Measurements from ENCODE around the gene PSMA1. TPM values are rescaled to one million over a fixed set of nuclear protein-coding genes. Genes with fewer than 3 reads are reported as not detected.

Gene PSMA1
- total RNA-seq, 3 donors from 2014 or later (not counting 1 experiment from before 2014, with no cell fraction given) = 143 to 176 (median 155) TPM

- H3K36me3 Mint-ChIP-seq = peaks cover 21% of the 10 kb centered on the region
- H3K27ac Mint-ChIP-seq = peak overlapping the region in 1 of 2 donors; percentile 97
- Histone ChIP-seq H3K27me3 (ENCODE audit: control insufficient read depth, insufficient read depth, low read length) (no peaks in the 10 kb centered on the region), H3K4me1 (ENCODE audit: control insufficient read depth, insufficient read depth, low read length) (peaks cover 4% of the 10 kb centered on the region), H3K36me3 (ENCODE audit: control insufficient read depth, insufficient read depth, low read length) (peaks cover 40% of the 10 kb centered on the region), H3K4me3 (ENCODE audit: low read length) (no peak overlapping the region), H3K27ac (ENCODE audit: low read length) (no peak overlapping the region), H3K9me3 (ENCODE audit: control insufficient read depth, insufficient read depth, low read length) (no peaks in the 10 kb centered on the region)
- whole genome bisulfite sequencing (ENCODE audit: insufficient coverage) = 99% methylated on average over 4 of the region's 4 CpGs
- H3K4me3 Mint-ChIP-seq = no peak overlapping the region
- ATAC-seq (no peak), DNase-seq (no peak)
- no peaks in the 10 kb centered on the region for H3K27me3 Mint-ChIP-seq (ENCODE audit: low read depth in 2 of 2)
- H3K9me3 Mint-ChIP-seq = no peaks in the 10 kb centered on the region
- intact Hi-C loops (cut with micrococcal nuclease) = no loop called here
- peaks cover 29 to 31% of the 10 kb centered on the region in 2 donors for H3K4me1 Mint-ChIP-seq
- TF ChIP-seq, protein P1, sequence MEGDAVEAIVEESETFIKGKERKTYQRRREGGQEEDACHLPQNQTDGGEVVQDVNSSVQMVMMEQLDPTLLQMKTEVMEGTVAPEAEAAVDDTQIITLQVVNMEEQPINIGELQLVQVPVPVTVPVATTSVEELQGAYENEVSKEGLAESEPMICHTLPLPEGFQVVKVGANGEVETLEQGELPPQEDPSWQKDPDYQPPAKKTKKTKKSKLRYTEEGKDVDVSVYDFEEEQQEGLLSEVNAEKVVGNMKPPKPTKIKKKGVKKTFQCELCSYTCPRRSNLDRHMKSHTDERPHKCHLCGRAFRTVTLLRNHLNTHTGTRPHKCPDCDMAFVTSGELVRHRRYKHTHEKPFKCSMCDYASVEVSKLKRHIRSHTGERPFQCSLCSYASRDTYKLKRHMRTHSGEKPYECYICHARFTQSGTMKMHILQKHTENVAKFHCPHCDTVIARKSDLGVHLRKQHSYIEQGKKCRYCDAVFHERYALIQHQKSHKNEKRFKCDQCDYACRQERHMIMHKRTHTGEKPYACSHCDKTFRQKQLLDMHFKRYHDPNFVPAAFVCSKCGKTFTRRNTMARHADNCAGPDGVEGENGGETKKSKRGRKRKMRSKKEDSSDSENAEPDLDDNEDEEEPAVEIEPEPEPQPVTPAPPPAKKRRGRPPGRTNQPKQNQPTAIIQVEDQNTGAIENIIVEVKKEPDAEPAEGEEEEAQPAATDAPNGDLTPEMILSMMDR (IDR thresholded peaks at IDR 0.05) = no peak
Observed at GRCh38 chr11:14502039-14502438, 18.1 kb downstream of the PSMA1 start.

- WGBS (ENCODE audit: insufficient coverage) = 2% methylated on average over 5 of the region's 6 CpGs
- TF ChIP-seq, protein P1 (IDR thresholded peaks at IDR 0.05) = no peak
- intact Hi-C loops (cut with micrococcal nuclease) = no loop called here
- Mint-ChIP-seq H3K4me3 (peak overlapping the region; percentile 98), H3K36me3 (peaks cover 13% of the 10 kb centered on the region), H3K27ac (peak overlapping the region; percentile 96 to 97), H3K27me3 (ENCODE audit: low read depth in 2 of 2) (no peaks in the 10 kb centered on the region), H3K9me3 (no peaks in the 10 kb centered on the region), H3K4me1 (peaks cover 36 to 41% of the 10 kb centered on the region in 2 donors)
- no peaks in the 10 kb centered on the region for H3K9me3 ChIP-seq (ENCODE audit: control insufficient read depth, insufficient read depth, low read length)
- H3K27me3 ChIP-seq (ENCODE audit: control insufficient read depth, insufficient read depth, low read length) = no peaks in the 10 kb centered on the region
- H3K4me1 ChIP-seq (ENCODE audit: control insufficient read depth, insufficient read depth, low read length) = peaks cover 4% of the 10 kb centered on the region
- H3K27ac ChIP-seq (ENCODE audit: low read length) = peak overlapping the region; percentile 89
- ATAC-seq (peak; percentile 46 to 59 (median 48)), DNase-seq (peak; percentile 37 to 80)
- H3K4me3 ChIP-seq (ENCODE audit: low read length) = peak overlapping the region; percentile 94
- peaks cover 36% of the 10 kb centered on the region for H3K36me3 ChIP-seq (ENCODE audit: control insufficient read depth, insufficient read depth, low read length)
Observed at GRCh38 chr11:14500181-14500651, 20.0 kb downstream of the PSMA1 start.

DNA sequence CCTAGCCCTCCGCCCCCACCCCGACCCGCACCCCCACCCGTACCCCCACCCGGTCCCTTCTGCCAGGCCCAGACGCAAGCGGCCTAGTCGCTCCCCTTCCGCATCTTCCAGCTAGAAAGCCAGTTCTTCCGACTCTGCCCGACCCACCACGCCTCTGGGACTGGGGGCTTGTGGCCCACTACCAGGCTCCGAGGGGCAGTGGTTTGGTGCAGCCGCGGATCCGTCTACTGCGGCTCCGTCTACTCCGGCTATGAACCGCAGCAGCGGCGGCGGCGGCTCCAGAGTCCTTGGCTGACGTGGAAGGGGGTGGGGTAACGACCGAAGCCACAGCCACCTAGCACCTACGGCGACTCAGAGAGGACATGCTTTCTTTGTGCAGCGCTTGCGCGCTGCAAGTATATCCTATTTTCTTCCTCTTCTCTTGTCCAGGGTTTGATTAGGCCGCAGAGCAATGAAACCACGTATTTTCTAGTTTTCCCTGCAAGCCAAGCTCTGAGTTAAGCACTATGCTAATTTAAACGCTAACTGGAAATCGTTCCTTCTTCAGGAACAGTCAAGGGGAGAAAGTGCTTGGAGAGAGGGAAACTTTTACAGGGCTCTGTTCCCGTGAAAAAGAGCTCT lies 20.5 kb downstream of the PSMA1 start, which contains the start of gene COPB1:
Gene COPB1 (minus strand): TSS at position 252 of the 621 bp plus-strand sequence. CDS start 883 bp downstream, outside the sequence.
- Mint-ChIP-seq H3K27me3 (ENCODE audit: low read depth in 2 of 2) (no peaks in the 10 kb centered on the region), H3K36me3 (peaks cover 13% of the 10 kb centered on the region), H3K4me1 (peaks cover 36 to 46% of the 10 kb centered on the region in 2 donors), H3K27ac (peak within 1 kb of the TSS; percentile 96 to 97), H3K4me3 (peak within 1 kb of the TSS; percentile 98), H3K9me3 (no peaks in the 10 kb centered on the region)
- WGBS (ENCODE audit: insufficient coverage) = under 1% methylated on average over 32 of the region's 37 CpGs
- Histone ChIP-seq H3K27ac (ENCODE audit: low read length) (peak within 1 kb of the TSS; percentile 89), H3K4me3 (ENCODE audit: low read length) (peak within 1 kb of the TSS; percentile 94), H3K4me1 (ENCODE audit: control insufficient read depth, insufficient read depth, low read length) (peaks cover 4% of the 10 kb centered on the region), H3K9me3 (ENCODE audit: control insufficient read depth, insufficient read depth, low read length) (no peaks in the 10 kb centered on the region), H3K27me3 (ENCODE audit: control insufficient read depth, insufficient read depth, low read length) (no peaks in the 10 kb centered on the region), H3K36me3 (ENCODE audit: control insufficient read depth, insufficient read depth, low read length) (peaks cover 36% of the 10 kb centered on the region)
- ATAC-seq = peak; percentile 91 to 98 (median 94)
- TF ChIP-seq, protein P1 (IDR thresholded peaks at IDR 0.05) = no peak
- DNase-seq = peak; percentile 93 to 96
- intact Hi-C loops (cut with micrococcal nuclease) = loop anchor here (1.0 to 5.0 kb wide), 4 partner anchors 21 to 406 kb away; partner anchors contain the start of genes CYP2R1 and PSMA1
